Cerebellar cortex (tissue), 1 donor: ENCODE measurements around the gene ZNF776.
"Not testable (repeated sequence)": the region's sequence is repeated elsewhere in the genome, so short reads cannot be mapped to it uniquely, and the experiment has no call there.

Experiments used
- DNase-seq: peaks from one replicate; pipeline ENCODE4 v3.0.0-alpha.2; 2015; ENCODE audit warnings: low spot score

ZNF776 gene

GRCh38 chr19:57778336-57778735 is 31.7 kb downstream of the ZNF776 start:
- no peak for DNase-seq

- DNase-seq = no peak
Measured at GRCh38 chr19:57779220-57779845, 32.7 kb downstream of the ZNF776 start.

DNA sequence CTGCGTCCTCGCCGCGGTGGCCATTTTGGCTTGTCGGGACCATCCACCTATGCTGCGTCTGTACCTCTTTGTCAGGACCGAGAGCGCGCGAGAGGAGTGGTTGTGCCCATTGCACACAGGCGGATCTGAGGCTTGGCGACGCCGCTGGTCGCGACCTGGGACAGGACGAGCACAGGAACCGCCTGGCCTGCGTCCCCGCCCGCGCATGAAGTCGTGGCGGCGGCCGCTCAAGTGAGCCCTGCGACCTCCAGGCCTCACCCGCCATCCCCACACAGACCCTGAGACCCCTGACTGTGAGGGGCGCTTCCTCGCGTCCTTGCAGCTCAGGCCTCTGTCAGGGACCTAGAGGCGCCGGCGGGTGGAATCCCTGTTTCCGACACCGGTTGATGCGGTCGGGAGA is 39.7 kb downstream of the ZNF776 start:
- no peak for DNase-seq

DNA sequence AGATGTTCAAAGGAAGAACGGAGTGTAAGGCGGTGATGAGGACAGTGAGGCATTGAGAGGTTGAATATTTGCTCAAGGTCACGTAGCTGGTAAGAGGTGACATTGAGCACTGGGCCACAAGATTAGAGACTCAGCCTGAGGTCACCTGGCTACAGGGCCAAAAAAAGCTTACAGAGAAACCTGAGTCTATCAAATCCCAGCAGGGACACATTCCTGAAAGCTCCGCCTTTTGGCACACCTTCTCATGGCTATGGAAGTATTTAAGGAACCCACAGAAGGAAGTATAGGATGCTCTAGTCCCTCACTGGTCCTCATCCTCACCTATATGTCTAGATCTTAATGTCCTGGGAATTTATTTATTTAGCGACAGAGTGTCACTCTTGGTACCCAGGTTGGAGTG is 40.3 kb downstream of the ZNF776 start:
- no peak for DNase-seq

GRCh38 chr19:57788114-57788692 is 41.6 kb downstream of the ZNF776 start:
- no peak for DNase-seq

DNA sequence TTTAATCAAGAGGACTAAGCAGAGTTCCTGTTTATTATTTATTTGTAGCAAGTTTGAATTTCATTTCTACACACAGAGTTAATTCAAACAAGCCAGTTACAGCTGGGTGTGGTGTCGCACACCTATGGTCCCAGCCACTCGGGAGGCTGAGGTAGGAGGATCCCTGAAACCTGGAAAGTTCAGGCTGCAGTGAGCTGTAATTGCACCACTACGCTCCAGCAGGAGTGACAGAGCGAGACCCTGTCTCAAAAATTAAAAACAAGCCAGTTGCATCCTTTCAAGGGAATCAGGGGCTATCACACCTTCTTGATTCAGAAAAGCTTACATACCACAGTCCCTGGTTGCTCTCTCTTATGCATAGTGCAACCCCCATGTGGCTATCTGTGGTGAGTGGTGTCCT is 42.7 kb downstream of the ZNF776 start:
- no peak for DNase-seq

- not testable (repeated sequence) for DNase-seq
Measured at GRCh38 chr19:57796580-57796979, 50.0 kb downstream of the ZNF776 start.

- no peak for DNase-seq
Measured at GRCh38 chr19:57800696-57801095, 54.1 kb downstream of the ZNF776 start.

- DNase-seq = no peak
Measured at GRCh38 chr19:57802269-57802668, 55.7 kb downstream of the ZNF776 start.

DNA sequence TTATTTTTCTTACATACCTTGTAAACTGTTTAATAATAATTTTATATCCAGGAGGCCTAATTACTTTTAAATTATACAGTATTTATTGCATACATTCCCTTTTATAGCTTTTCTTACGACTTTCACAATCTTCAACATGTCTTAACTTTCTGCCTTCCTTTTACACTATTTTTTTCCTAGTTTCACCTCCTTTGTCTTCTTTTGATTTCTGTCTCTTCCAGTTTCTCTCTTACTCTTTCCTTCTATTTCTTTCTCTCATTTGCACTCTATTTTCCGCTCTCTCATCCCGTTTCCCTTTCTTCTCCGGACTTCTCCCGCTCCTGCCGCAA is 56.6 kb downstream of the ZNF776 start:
- no peak for DNase-seq

DNA sequence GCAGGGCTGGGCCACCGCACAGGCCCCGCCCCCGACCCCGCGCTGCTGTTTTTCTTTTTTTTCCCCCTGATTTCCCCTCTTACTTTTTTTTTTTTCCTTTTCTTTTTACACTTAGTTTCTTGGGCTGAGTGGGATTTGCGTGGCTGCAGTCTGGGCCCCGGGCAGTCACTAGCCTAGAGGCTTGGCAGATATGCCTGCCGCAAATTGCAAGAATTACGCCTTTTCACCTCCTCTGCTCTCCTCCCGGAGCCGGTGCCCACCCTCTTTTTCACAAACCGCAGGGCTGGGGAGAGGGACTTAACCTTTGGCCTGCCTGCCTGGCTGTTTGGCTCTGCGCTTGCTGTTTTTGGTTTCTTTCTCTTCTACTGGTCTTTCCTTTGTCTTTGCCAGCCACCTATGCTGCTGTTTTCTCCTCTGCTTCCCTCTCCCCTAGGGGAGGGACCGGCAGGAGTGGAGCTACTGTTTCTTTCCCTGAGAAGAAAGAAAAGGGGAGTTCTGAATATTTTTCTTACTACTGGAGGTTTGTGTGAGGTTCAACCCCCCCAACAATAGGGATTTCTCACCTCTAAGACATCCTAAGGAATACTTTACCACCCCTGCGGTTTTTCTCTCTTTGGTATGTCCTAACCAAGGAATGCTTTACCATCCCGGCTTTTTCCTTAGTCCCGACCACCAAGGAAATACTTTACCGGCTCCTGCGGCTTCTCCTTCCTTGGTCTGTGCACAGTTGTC is 57.1 kb downstream of the ZNF776 start:
- DNase-seq = peak; percentile 25

- no peak for DNase-seq
Measured at GRCh38 chr19:57807541-57807940, 60.9 kb downstream of the ZNF776 start.
